Stimulated activated CD4-positive, alpha-beta T cell treated with anti-CD3 and anti-CD28 coated beads, TNF-alpha, amount 100 ng/mL, for 1 hour (primary cell): Measurements from ENCODE around the gene GPC6.

Experiments
- DNase-seq, 3 donors: peaks; one replicate each; pipeline ENCODE4 v3.0.0-alpha.2; 2020; ENCODE audit warnings: low read depth in 3 of 3, low spot score in 1 of 3

The GPC6 gene

DNA sequence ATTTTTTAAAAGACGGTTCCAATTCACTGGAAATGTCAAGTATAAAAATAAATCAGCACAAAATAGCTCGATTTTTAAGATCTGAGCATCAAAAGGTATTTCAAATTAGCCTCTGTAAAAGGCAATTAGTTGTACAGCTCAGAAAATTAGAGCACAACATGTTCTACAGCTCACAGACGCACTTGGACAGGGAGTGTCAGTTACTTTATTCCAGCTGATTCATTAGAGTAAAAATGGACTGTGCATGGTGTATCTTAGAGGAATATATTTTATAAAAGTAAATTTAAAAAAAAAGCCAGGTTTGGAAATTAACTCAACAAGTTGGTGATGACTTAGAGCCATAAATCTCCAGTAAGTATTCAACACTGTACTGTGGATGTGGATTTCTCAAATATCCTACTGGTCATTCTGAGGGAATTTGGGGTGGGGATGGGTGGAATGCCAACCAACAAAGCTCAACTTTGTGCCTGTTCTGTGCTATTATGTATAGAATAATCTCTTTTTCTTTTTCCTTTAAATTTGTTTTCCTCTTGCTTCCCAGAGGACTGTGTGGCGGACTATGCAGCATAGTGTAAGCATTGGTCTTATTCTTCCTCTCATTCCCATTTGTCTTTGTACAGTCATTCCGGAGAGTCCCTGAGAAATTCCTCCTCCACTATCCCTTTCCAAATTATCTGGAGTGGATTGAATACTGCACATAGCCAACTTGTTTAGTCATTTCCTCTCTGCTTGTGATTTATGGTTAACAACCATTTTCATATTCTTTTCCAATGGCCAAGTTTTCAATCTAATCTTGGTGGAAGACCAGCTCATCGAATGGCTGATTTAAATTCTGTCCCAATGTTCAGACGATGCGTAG is 1083.6 kb downstream of the GPC6 start:
- no peak for DNase-seq

DNA sequence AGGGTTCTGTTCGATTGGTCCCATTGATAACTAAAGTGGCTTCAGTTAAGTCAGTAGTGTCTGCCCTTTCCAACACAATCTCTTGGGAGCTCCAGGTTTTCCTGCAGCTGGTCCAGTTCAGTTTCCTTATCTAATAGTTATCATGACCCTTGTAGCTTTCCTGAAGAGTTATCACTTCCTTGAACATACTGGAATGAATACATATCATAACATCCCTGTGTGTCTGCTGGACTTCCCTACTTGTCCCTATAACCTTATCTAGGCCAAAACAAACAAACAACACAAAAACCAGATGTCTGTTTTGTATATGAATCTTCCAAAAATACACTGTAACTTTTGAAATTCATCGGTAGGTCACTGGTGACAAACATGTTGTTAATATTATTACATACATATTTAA is 1085.3 kb downstream of the GPC6 start:
- no peak for DNase-seq

DNA sequence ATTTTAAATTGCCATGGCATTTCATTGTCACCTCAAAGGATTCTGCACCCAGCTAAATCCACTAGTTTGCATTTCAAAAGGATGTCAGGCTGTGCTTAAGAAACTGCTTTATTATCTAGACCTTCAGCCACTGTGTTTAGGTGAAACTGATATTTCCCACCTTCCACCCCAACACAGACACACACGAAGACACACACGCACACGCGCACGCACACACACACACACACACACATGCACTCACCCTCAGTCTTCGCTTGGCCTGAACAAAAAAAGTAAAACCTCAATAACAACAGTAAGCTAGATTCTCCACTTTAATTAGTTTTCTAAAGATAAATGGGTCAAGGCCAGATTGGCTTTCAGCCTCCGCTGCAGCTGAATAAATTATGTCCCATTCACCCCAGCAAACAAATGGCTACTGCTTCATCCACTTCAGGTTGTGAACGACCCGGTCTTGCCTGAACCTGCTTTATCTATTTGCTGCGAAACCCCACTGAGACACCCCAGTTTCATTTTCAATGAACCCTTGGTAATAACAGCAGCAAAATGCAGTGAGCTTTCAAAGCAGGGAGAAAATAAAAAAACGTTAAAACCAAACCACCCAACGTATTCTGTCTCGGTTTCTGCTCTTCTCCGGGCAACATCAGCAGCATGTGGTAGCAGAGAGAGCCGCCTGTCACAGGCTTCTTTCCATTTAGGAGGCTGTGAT is 1086.1 kb downstream of the GPC6 start:
- no peak for DNase-seq

DNA sequence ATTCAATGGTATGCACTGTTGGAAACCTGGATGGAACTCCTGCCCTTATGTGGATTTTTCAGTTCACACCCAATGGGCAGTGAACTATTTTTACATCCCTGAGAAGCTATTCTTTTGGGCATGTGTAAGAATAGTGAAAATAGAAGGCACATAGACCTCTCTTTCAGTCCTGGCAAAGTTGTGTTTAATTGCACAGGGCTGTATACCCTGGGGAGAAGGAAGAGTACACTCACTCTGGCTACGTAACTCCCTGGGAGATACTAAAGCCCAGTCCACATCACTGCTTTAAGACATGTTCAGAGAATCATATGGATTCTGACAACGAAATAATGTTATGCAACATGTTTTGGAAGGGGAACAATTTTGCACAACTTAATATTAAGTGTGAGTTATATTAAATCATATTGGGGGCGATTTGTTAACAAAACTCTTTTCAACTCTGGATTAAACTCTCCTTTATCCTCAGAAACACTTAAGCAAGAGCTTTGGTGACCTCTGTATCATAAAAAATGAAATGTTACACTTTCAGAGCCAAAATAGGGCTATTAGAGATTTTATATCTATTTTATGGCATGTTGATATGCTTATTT is 1086.8 kb downstream of the GPC6 start:
- DNase-seq: no peak

DNA sequence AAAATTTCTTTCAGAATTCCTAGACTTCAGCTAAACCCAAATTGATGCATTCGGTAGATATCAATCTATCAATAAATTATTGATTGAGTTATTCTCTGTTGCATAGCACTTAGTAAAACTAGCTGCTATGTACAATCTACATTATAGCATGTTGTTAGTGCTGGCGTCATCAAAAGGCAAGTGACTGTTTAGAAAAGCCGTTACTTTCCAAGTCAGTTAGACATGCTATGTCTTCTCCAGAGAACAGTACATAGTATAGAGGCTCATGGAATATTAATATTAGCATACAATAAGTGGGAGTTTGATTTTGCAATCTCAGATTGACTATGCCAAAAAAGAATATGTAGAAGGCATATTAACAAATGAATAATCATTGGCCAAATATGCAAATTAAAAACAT is 1087.3 kb downstream of the GPC6 start:
- no peak for DNase-seq

DNA sequence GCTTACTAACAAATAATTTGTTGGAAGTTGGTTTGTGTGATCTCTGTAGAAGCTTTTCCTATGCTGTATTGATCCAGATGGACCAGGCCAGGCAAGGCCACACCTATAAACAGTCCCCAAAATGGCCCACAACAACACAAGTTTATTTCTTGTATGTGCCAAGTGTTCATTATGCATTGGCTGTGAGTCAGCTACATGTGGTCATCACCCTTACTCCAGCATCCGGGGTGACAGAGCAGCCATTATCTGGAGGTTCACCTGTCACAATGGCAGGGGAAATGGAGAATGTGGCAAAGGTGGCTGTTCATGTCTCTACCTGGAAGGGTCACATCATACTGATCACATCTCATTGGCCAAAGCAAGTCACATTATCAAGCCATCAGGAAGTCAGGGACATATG is 1088.6 kb downstream of the GPC6 start:
- no peak for DNase-seq

DNA sequence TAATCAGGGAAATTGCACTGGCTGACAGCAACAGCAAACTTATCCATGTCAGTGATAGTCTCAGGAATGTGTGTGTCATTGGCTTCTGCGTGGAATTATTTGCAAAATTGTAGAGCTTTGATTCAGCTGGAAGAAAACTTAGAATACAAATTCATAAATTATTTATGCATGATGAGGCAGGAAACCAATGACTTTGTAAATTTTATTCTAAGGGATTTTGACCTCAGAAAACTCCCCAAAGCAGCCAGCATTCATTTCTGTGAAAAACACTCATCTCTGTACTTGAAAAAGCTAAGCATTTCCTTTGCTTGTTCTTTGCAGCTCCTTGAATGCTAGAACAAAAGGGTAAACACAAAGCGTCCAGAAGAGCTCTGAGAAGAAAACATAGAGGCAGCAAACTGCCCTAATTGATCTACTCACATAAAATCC is 1090.5 kb downstream of the GPC6 start:
- no peak for DNase-seq

DNA sequence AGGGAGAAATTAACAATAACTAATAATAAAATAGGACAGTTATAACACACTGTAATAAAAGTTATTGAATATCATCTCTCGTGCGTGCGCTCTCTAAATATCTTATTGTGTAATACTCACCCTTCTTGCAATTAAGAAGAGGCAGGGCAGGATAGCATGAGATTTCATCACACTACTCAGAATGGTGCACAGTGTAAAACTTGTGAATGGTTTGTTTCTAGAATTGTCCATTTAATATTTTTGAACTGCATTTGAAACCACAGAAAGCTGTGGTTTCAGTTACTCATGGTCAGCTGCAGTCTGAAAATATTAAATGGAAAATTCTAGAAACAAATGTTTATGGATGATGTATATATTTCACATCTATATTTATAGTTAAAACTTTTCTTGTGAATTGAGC is 1091.8 kb downstream of the GPC6 start:
- DNase-seq: no peak

DNA sequence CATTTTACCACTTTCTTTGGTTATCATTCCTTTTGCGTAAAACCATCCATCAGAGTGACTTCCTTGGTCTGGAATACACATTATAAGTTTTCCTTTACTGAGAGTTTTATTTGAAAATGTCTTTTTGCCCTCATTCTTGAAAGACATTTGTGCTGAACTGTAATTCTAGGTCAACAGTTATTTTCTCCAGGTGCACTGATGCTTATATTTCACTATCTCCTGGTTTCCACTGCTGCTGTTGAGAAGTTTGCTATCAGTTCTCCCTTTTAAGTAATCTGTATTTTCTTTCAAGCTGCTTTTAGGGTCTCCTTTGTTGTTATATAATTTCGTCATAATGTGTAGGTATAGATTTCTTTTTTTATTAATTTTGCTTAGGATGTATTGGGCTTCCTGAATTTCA is 1092.9 kb downstream of the GPC6 start:
- DNase-seq: no peak

DNA sequence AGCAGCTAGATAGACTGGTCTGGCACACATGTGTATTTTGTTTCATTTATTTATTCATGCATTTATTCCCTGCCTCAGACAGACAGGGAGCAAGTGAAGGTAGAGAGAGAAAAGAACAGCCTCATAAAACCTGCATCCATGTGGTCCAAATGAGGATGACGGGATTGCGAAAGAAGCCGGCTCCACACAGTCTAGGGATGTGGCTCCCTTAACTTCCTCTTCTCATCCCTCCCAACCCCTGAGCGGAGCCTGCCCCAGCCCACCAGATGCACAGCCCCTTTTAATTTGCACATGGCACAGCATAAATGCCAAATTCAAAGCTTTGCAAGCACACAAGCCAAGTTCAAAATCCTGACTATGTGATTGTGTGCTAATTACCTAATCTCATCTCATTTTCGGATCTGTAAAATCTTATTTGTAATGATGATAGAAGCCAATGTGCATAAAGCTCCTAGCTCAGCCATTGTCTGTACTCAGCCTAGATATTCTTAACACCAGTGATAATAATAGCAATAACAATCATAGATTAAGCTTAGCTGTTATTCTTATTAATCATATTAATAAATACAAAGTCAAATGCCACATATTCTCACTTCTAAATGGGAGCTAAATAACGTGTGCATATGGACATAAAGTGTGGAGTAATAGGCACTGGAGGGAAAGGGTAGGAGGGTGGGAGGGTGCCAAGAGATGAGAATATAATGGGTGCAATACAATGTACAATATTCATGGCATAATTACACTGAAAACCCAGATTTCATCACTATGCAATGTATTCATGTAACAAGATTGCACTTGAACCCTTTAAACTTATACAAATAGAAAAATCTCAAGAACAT is 1096.5 kb downstream of the GPC6 start:
- DNase-seq: no peak

DNA sequence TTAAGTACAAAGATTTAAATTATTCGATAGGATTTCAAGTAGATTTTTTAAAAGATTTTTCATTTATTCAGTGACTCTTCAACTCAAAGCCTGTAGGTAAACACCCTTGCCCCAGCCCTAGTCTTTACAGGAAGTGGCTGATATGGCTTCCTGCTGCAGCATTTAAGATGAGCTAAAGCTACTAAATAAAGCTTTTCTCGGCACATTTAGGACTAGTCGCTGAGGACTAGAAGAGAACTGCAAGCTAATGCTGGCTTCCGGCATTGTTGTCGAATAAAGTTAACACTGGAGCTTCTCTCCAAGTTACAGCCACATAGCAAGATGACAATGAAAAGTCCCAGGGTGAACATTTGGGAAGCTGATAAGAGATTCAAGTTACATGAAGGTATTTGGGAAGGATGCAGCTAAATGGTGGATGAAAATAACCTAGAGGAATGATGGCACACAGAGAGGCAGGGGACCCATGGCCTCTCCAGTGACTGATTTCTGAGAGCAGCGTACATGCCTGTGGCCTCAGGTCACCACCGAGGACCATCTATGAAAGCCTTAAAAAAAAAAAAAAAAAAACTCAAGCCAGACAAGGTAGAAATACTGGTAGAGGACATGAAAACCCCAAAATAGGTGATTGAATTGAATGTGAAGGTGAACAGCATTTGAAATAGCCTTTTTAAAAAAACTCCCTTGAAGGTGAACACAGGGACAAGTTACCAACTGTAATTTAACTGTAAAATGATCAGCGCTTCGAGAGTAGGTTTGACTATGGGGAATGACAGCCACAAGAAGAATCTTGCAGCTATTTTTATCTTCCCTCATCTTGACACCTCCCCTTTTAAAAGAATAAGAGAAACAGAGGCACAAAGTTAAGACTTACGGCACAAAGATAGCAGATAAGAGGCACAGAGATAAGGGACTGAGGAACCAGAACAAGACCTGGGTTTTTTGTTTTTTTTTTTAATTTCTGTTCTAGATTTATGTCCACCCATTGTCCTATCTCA is 1097.5 kb downstream of the GPC6 start:
- peak in 1 of 3 donors; percentile 5 for DNase-seq

DNA sequence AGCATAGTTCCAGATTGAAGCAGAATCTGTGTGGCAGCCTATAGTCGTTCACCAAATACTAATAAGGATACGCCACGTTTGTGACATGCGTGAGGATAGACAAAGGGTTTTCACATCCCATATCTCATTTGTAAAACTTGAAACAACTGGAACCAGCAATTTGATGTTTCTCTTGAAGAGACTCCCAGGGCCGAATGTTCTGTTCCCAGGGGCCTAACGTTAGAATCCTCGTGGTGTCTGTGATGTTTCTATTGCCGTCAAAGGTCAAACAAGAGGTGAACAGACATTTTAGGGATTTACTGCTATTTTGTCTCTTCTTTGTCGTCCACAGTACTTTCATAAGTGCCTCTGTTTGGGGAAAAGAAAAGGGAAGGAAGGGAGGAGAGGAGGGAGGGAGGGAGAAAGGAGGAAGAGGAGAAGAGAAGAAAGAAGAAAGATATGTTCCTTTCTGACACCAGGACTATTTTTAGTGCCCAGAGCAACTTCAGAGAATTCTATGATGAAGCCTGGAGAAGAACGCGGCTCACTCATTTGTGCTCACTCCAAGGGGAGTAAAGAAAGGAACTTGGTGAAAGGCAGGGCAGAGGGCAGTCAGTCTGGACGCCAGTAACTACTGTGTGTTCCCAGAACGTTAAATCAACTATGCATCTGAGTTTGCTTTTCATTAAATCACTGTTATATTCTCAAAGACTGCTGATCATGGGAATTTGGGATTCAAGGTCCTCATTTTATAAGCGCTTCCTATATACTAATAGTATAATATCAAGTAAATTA is 1098.3 kb downstream of the GPC6 start:
- DNase-seq: no peak

DNA sequence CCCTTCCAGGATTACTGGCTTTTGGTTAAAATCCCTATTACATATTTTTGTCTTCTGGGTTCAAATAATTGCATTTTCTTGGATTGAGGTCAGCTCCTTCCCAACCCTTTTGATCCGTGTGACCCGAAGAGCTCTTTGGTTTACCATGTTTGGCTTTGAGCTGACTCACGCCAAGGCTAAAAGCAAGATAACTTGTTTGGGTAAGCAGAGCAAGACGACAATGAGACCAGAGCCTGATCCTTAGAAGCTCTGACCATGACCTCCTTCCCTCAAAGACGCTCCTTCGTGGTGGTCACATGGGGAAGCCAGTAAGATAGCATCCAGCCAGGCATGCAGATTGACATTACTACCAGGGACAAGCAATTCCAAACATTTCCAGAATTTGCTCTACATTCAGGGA is 1099.0 kb downstream of the GPC6 start:
- DNase-seq: no peak

DNA sequence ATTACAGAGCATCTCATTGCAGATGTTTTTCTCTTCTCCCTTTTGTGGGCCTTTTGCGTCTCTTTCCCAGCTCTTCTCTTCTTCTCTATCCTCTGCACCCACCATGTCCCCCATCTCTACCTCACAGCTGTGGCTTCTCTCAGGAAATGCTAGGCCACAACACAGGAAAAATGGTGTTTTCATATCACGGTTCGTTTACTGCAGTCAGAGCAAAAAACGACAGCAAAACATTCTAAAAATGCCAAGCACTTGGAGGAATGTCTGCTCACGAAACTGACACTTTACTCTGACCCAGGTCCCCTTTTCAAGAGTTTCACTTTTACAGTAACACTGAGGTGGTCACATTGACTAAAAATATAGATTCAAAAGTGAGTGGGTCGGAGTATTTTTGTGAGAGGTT is 1100.7 kb downstream of the GPC6 start:
- no peak for DNase-seq

DNA sequence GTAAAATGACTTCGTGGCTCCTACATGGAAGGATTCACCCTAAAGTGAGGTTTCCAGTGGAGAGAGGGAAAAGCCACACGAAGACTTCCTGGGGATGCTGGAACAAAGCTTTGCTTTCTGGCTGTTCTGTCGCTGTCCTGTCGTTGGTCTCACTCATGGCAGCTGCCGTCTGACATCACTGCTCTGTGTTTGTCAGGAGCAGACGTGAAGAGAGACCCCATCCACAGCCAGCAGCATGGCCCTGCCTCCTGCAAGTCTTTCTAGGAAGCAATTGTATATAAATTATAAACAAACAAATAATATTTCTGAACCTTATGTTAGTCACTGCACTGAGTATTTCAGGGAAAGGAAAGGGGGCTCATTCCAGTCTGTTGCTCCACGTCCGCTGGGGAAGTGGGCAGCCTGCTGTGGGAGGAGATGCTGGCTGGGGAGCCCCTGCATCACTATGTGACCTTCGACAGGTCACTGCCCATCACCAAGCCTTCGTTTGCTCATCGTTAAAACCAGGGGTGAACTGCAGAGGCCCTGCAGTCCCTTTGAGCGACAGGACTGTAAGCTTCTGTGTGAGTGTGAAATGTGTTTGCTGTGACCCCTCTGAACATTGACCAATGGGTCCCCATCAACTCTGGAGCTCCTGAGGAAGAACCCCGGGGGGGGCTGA is 1101.9 kb downstream of the GPC6 start:
- DNase-seq: no peak

DNA sequence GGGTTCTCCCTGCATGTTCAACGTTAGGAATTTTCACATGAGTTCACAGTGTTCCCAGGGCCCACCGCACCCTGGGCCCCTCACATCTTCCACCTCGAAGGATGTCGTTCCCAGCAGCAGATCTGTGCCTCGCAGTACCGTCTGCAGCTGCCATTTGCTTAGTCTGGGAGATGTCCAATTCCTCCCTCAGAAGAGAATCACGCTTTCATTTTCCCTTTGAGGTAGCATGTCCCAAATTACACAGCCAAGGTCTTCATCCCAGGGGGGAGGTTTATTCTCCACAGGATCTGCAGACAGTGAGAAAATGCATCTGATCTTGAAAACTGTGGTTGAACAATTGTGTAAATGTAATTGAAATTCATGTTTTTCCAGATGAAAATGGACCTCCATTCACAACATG is 1102.7 kb downstream of the GPC6 start:
- DNase-seq: no peak

DNA sequence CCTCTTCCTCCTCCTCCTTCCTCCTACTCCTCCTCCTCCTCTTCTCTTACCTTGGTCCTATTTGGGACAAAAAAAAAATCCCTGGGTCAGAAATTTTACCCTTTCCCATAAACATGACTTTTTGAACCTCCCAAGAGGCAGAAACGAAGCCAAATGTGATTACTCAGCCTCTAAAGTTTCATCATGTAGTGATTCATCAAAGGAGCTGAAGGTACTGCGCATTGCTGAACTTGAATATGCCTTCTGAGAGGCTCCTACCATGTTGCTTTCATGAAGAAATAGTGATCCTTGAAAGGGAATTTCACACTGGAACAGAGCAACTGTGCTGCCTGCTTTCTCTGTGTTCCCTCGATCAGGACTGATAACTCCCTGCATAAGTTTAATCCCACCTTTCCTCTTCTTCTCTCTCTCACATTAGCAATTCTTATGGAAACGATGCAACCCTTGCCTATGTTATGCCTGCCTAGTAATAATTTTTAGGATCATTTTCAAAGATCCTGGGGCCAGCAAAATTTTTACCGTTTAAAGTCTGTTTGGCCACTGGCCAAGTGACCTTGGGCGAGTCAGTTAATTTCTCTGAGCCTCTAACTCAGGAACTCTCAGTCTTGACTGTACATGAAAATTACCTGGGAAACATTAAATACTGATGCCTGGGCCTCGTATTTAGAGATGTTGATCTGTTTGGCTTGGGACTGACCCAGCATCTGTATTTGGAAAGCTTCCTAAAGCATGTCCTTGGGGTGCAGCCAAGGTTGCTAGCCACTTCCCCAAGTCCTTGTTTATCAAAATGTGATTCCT is 1103.3 kb downstream of the GPC6 start:
- DNase-seq: no peak

DNA sequence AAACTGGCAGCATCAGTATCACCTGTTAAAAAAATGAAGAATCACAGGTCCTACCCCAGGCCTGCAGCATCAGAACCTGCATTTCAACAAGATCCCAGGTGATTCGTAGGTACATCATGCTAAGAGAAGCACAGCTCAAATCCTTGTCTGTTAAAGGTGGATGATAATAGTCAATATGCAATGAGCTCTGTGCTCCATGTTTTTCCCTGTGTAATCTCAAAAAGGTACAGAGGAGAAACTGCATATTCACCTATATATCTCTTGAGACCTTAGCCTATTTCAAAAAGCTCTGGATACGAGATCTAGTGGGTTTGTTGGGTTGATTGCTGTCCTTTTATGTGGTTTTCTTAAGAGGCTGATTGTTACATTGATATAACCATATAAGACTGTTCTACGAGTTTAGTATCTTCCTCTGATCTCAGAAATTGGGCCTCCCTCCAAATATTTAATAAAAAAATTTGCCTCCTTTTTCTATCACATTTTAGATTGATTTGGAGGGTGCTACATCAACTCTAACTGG is 1104.0 kb downstream of the GPC6 start:
- no peak for DNase-seq
